Karpas-422 (cell line): Measurements from ENCODE around the gene ZFAND2A. TPM values are rescaled to one million over a fixed set of nuclear protein-coding genes. Genes with fewer than 3 reads are reported as not detected.

ENCODE experiments used
- DNase-seq: peaks from one replicate; pipeline ENCODE4 v3.0.0-alpha.2; 2015
- H2AFZ ChIP-seq: fragments of 200-600 bp; sonication (generic); 2 replicates; pipeline ENCODE4 v1.6.1; 2014; ENCODE audit warnings: antibody characterized with exemption, low read length, mixed read lengths
- H3K27ac ChIP-seq: fragments of 200-600 bp; sonication (generic); 2 replicates; pipeline ENCODE4 v1.5.1; 2014; ENCODE audit warnings: mild to moderate bottlenecking, low read length, moderate library complexity
- H3K27me3 ChIP-seq: fragments of 200-600 bp; sonication (generic); 2 replicates; pipeline ENCODE4 v1.6.1; 2014; ENCODE audit warnings: low read length, mixed read lengths
- H3K36me3 ChIP-seq: fragments of 200-600 bp; sonication (generic); 2 replicates; pipeline ENCODE4 v1.6.1; 2014; ENCODE audit warnings: low read length, mixed read lengths; ENCODE audit not compliant: insufficient read depth
- H3K4me1 ChIP-seq: fragments of 200-600 bp; sonication (generic); 2 replicates; pipeline ENCODE4 v1.6.1; 2014; ENCODE audit warnings: mild to moderate bottlenecking, low read length, mixed read lengths
- H3K4me2 ChIP-seq: fragments of 200-600 bp; sonication (generic); 2 replicates; pipeline ENCODE4 v1.6.1; 2014; ENCODE audit warnings: low read length, low read depth, mild to moderate bottlenecking; ENCODE audit not compliant: poor library complexity, severe bottlenecking
- H3K4me3 ChIP-seq: fragments of 200-600 bp; sonication (generic); 2 replicates; pipeline ENCODE4 v1.5.1; 2014; ENCODE audit warnings: mild to moderate bottlenecking, antibody characterized with exemption, low read length, mixed read lengths
- H3K79me2 ChIP-seq: fragments of 200-600 bp; sonication (generic); 2 replicates; pipeline ENCODE4 v1.6.1; 2014; ENCODE audit warnings: mild to moderate bottlenecking, low read length, mixed read lengths
- H3K9ac ChIP-seq: fragments of 200-600 bp; sonication (generic); 2 replicates; pipeline ENCODE4 v1.6.0; 2014; ENCODE audit warnings: low read length
- H3K9me2 ChIP-seq: fragments of 200-600 bp; sonication (generic), shearing (Covaris generic); replicated peaks from 2 replicates; pipeline ENCODE4 v1.6.0; 2014; ENCODE audit warnings: mild to moderate bottlenecking, low read length, moderate library complexity; ENCODE audit not compliant: insufficient read depth
- H3K9me3 ChIP-seq: fragments of 300-700, 200-600 bp; sonication (generic); 2 replicates; pipeline ENCODE4 v1.6.1; 2014; ENCODE audit warnings: low read length, mixed read lengths
- H4K20me1 ChIP-seq: fragments of 200-600 bp; sonication (generic); 2 replicates; pipeline ENCODE4 v1.6.1; 2014; ENCODE audit warnings: mild to moderate bottlenecking, antibody characterized with exemption, low read length, low read depth; ENCODE audit not compliant: insufficient read depth
- total RNA-seq: library from RNA; depleted of rRNA; stranded (reverse); fragments of >200 nt; shearing (Covaris generic); gene quantifications from 2 replicates; pipeline ENCODE4 v1.2.3, GENCODE V29; 2014; ENCODE audit warnings: low replicate concordance

ZFAND2A gene
- total RNA-seq, 1 experiment from 2014 or later: 11.5 TPM

GRCh38 chr7:1181031-1181430 is 21.0 kb upstream of the ZFAND2A start:
- Histone ChIP-seq H3K27me3 (0 out of 2 replicates have a peak, but pooled peaks cover 2% of the 10 kb centered on the region), H2AFZ (no peak overlapping the region)

GRCh38 chr7:1176891-1177373 is 16.9 kb upstream of the ZFAND2A start:
- no peak overlapping the region for H3K9ac ChIP-seq
- H3K9me2 ChIP-seq: no peaks in the 10 kb centered on the region
- H3K9me3 ChIP-seq: no peaks in the 10 kb centered on the region
- H3K27ac ChIP-seq: no peak overlapping the region
- 0 out of 2 replicates have a peak, but pooled peaks cover 2% of the 10 kb centered on the region for H3K27me3 ChIP-seq
- H2AFZ ChIP-seq: no peak overlapping the region
- no peaks in the 10 kb centered on the region for H3K79me2 ChIP-seq
- peaks cover 9% of the 10 kb centered on the region for H3K4me1 ChIP-seq
- no peaks in the 10 kb centered on the region for H3K36me3 ChIP-seq
- H3K4me2 ChIP-seq: peak overlapping the region; percentile 59
- DNase-seq: peak; percentile 90
- H3K4me3 ChIP-seq: no peak overlapping the region
- H4K20me1 ChIP-seq: no peaks in the 10 kb centered on the region

More at GRCh38 chr7:1181031-1181430, 21.0 kb upstream of the ZFAND2A start:
- Histone ChIP-seq H3K9ac (no peak overlapping the region), H3K27ac (no peak overlapping the region), H4K20me1 (no peaks in the 10 kb centered on the region), H3K79me2 (no peaks in the 10 kb centered on the region), H3K36me3 (no peaks in the 10 kb centered on the region), H3K4me1 (peaks cover 4% of the 10 kb centered on the region), H3K4me3 (no peak overlapping the region), H3K9me2 (no peaks in the 10 kb centered on the region), H3K4me2 (no peak overlapping the region), H3K9me3 (no peaks in the 10 kb centered on the region)
- no peak for DNase-seq

GRCh38 chr7:1175967-1176851 is 16.2 kb upstream of the ZFAND2A start:
- Histone ChIP-seq H3K79me2 (no peaks in the 10 kb centered on the region), H3K4me1 (peaks cover 9% of the 10 kb centered on the region), H3K27me3 (0 out of 2 replicates have a peak, but pooled peaks cover 2% of the 10 kb centered on the region), H3K9ac (peak overlapping the region; percentile 56), H3K27ac (no peak overlapping the region), H3K4me3 (peak overlapping the region; percentile 47; the same call in 1 of the 2 replicates), H3K4me2 (peak overlapping the region; percentile 59), H3K36me3 (no peaks in the 10 kb centered on the region), H3K9me3 (peaks cover under 1% of the 10 kb centered on the region; the same call in 1 of the 2 replicates), H2AFZ (peak overlapping the region; percentile 91), H3K9me2 (no peaks in the 10 kb centered on the region), H4K20me1 (no peaks in the 10 kb centered on the region)
- peak; percentile 94 for DNase-seq

- Histone ChIP-seq H3K27ac (no peak overlapping the region), H3K9me3 (peaks cover 6% of the 10 kb centered on the region; the same call in 1 of the 2 replicates), H3K9me2 (no peaks in the 10 kb centered on the region), H3K4me3 (peak overlapping the region; percentile 47; the same call in 1 of the 2 replicates), H3K4me1 (peaks cover 9% of the 10 kb centered on the region), H3K9ac (peak overlapping the region; percentile 56), H3K4me2 (peak overlapping the region; percentile 59), H3K36me3 (no peaks in the 10 kb centered on the region), H3K27me3 (0 out of 2 replicates have a peak, but pooled peaks cover 2% of the 10 kb centered on the region), H3K79me2 (no peaks in the 10 kb centered on the region), H2AFZ (peak overlapping the region; percentile 91), H4K20me1 (no peaks in the 10 kb centered on the region)
- DNase-seq: no peak
These were observed 15.6 kb upstream of the ZFAND2A start for GRCh38 chr7:1175597-1175966.

GRCh38 chr7:1174881-1175596 is 15.0 kb upstream of the ZFAND2A start:
- no peaks in the 10 kb centered on the region for H3K36me3 ChIP-seq
- no peaks in the 10 kb centered on the region for H4K20me1 ChIP-seq
- no peaks in the 10 kb centered on the region for H3K9me2 ChIP-seq
- H3K4me2 ChIP-seq: no peak overlapping the region
- peaks cover 6% of the 10 kb centered on the region; the same call in 1 of the 2 replicates for H3K9me3 ChIP-seq
- H3K79me2 ChIP-seq: no peaks in the 10 kb centered on the region
- peaks cover 9% of the 10 kb centered on the region for H3K4me1 ChIP-seq
- H3K27ac ChIP-seq: no peak overlapping the region
- H3K4me3 ChIP-seq: no peak overlapping the region
- H3K27me3 ChIP-seq: 0 out of 2 replicates have a peak, but pooled peaks cover 2% of the 10 kb centered on the region
- no peak overlapping the region for H2AFZ ChIP-seq
- no peak overlapping the region for H3K9ac ChIP-seq
- no peak for DNase-seq

GRCh38 chr7:1174002-1174401 is 14.0 kb upstream of the ZFAND2A start:
- Histone ChIP-seq H3K4me3 (no peak overlapping the region), H3K4me1 (peaks cover 9% of the 10 kb centered on the region), H3K4me2 (no peak overlapping the region), H2AFZ (no peak overlapping the region), H3K9ac (no peak overlapping the region), H4K20me1 (no peaks in the 10 kb centered on the region), H3K9me2 (no peaks in the 10 kb centered on the region), H3K27ac (no peak overlapping the region), H3K36me3 (no peaks in the 10 kb centered on the region), H3K79me2 (no peaks in the 10 kb centered on the region), H3K27me3 (0 out of 2 replicates have a peak, but pooled peaks cover 2% of the 10 kb centered on the region), H3K9me3 (peaks cover 6% of the 10 kb centered on the region; the same call in 1 of the 2 replicates)
- DNase-seq: no peak

GRCh38 chr7:1172666-1173523 is 12.9 kb upstream of the ZFAND2A start:
- Histone ChIP-seq H2AFZ (no peak overlapping the region), H3K4me3 (no peak overlapping the region), H4K20me1 (no peaks in the 10 kb centered on the region), H3K79me2 (no peaks in the 10 kb centered on the region), H3K9me2 (no peaks in the 10 kb centered on the region), H3K9me3 (peaks cover 6% of the 10 kb centered on the region; the same call in 1 of the 2 replicates), H3K27me3 (0 out of 2 replicates have a peak, but pooled peaks cover under 1% of the 10 kb centered on the region), H3K9ac (no peak overlapping the region), H3K4me1 (peaks cover 9% of the 10 kb centered on the region), H3K4me2 (no peak overlapping the region), H3K36me3 (no peaks in the 10 kb centered on the region), H3K27ac (no peak overlapping the region)
- DNase-seq: no peak
